Neural cell (in vitro differentiated cells): Measurements from ENCODE around the gene FTSJ3.

ENCODE experiments used
- EZH2 ChIP-seq: fragments of 200-600, 300-800 bp; shearing (Covaris generic), sonication (generic); IDR thresholded peaks from 2 replicates; pipeline ENCODE4 v1.6.1; 2014; ENCODE audit warnings: antibody characterized with exemption, low read length, borderline replicate concordance, mild to moderate bottlenecking; ENCODE audit not compliant: insufficient read depth, poor library complexity, severe bottlenecking
- TF ChIP-seq, protein P1 (sequence below): fragments of 450-650 bp; IDR thresholded peaks from 2 replicates; pipeline ENCODE4 v1.5.1; 2014; ENCODE audit warnings: antibody characterized with exemption, mild to moderate bottlenecking, moderate library complexity; ENCODE audit not compliant: poor library complexity, severe bottlenecking

DNA sequence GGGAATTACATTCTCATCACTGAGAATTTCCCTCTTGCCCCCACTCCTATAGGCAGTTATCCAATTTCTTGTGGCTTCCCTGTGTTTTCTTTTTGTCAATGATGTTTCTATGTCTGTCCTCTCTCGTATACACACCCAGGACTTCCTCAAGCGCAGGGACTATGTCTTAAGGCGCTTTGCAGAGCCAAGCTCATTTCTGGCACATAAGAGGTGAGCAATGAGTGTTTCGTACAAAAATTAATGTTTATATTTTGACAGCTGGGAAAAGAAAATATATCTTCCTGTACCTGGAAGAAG is 52.5 kb downstream of the FTSJ3 start:
- TF ChIP-seq, protein P1, sequence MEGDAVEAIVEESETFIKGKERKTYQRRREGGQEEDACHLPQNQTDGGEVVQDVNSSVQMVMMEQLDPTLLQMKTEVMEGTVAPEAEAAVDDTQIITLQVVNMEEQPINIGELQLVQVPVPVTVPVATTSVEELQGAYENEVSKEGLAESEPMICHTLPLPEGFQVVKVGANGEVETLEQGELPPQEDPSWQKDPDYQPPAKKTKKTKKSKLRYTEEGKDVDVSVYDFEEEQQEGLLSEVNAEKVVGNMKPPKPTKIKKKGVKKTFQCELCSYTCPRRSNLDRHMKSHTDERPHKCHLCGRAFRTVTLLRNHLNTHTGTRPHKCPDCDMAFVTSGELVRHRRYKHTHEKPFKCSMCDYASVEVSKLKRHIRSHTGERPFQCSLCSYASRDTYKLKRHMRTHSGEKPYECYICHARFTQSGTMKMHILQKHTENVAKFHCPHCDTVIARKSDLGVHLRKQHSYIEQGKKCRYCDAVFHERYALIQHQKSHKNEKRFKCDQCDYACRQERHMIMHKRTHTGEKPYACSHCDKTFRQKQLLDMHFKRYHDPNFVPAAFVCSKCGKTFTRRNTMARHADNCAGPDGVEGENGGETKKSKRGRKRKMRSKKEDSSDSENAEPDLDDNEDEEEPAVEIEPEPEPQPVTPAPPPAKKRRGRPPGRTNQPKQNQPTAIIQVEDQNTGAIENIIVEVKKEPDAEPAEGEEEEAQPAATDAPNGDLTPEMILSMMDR = no peak
- TF ChIP-seq EZH2 = no peak
